Suprapubic skin (tissue), 3 donors: ENCODE measurements around the gene MYL12A.

ENCODE experiments used
- POLR2A ChIP-seq, 2 donors: fragments of 450-650 bp; IDR thresholded peaks; one replicate each; pipeline ENCODE4 v1.6.1; 2017; ENCODE audit warnings: antibody characterized with exemption in 2 of 2, mild to moderate bottlenecking in 2 of 2, moderate library complexity in 2 of 2
- TF ChIP-seq, protein P1 (sequence below), 2 donors: fragments of 200-600 bp in 1 of 2; fragments of 450-650 bp in 1 of 2; sonication (generic) in 1 of 2; IDR thresholded peaks; one replicate each; pipeline ENCODE4 v1.5.1; 2016 to 2019; ENCODE audit warnings: antibody characterized with exemption in 2 of 2, mild to moderate bottlenecking in 1 of 2, moderate library complexity in 1 of 2

DNA sequence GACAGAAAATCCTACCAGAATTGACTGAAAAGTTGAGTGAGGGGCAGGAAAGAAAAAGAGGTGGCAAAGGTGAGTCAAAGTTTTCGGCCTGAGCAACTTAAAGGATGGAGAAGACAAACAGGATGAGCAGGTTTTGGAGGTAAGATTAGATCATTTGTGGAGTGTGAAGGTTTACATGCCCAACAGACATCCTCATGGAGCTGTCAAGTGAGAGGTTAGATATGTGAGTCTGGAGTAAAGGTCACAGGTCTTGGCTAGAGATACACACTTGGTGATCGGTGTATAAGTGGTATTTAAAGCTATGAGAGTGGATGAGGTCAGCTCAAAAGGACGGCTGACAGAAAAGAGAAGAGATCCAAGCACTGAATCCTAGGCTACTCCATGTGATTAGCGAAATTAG, 11.1 kb upstream of the MYL12A start:
- TF ChIP-seq, protein P1, sequence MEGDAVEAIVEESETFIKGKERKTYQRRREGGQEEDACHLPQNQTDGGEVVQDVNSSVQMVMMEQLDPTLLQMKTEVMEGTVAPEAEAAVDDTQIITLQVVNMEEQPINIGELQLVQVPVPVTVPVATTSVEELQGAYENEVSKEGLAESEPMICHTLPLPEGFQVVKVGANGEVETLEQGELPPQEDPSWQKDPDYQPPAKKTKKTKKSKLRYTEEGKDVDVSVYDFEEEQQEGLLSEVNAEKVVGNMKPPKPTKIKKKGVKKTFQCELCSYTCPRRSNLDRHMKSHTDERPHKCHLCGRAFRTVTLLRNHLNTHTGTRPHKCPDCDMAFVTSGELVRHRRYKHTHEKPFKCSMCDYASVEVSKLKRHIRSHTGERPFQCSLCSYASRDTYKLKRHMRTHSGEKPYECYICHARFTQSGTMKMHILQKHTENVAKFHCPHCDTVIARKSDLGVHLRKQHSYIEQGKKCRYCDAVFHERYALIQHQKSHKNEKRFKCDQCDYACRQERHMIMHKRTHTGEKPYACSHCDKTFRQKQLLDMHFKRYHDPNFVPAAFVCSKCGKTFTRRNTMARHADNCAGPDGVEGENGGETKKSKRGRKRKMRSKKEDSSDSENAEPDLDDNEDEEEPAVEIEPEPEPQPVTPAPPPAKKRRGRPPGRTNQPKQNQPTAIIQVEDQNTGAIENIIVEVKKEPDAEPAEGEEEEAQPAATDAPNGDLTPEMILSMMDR (IDR thresholded peaks at IDR 0.05) = no peak
- no peak for TF ChIP-seq POLR2A (IDR thresholded peaks at IDR 0.05)
